IPS DF 6.9 (cell line): ENCODE data around the gene GDF2.

Experiments
- DNase-seq: peaks from one replicate; pipeline ENCODE4 v3.0.0-alpha.2; 2013; ENCODE audit warnings: low read depth, low spot score
- H3K27ac ChIP-seq: one replicate; pipeline ENCODE4 v1.5.1; 2013; ENCODE audit warnings: low read length, control low read depth
- H3K27me3 ChIP-seq: 2 replicates; pipeline ENCODE4 v1.6.1; 2013; ENCODE audit warnings: mild to moderate bottlenecking, low read length; ENCODE audit not compliant: control insufficient read depth, insufficient read depth
- H3K36me3 ChIP-seq: 2 replicates; pipeline ENCODE4 v1.6.1; 2013; ENCODE audit warnings: low read length; ENCODE audit not compliant: control insufficient read depth, insufficient read depth
- H3K4me1 ChIP-seq: 2 replicates; pipeline ENCODE4 v1.6.1; 2013; ENCODE audit warnings: low read length; ENCODE audit not compliant: control insufficient read depth, insufficient read depth
- H3K4me3 ChIP-seq: 2 replicates; pipeline ENCODE4 v1.5.1; 2013; ENCODE audit warnings: mild to moderate bottlenecking, low read length
- H3K9me3 ChIP-seq: 2 replicates; pipeline ENCODE4 v1.6.1; 2013; ENCODE audit warnings: low read length, inconsistent platforms; ENCODE audit not compliant: control insufficient read depth, insufficient read depth
- WGBS: extraction: QIAGEN DNeasy Blood & Tissue Kit; methylation state at CpG from one replicate; pipeline ENCODE4 v1.1.7; 2013; ENCODE audit warnings: mixed read lengths, missing lambda C conversion rate; ENCODE audit not compliant: insufficient read length, insufficient coverage; 5-methylcytosine and 5-hydroxymethylcytosine counted together

Gene GDF2

GRCh38 chr10:47311932-47312662 lies 10.2 kb upstream of the GDF2 start:
- peak; percentile 39 for DNase-seq
- H3K4me1 ChIP-seq, result no peaks in the 10 kb centered on the region
- H3K4me3 ChIP-seq, result no peak overlapping the region
- no peaks in the 10 kb centered on the region for H3K9me3 ChIP-seq
- no CpG with 5 or more reads among the region's 20 CpGs for WGBS
- no peaks in the 10 kb centered on the region for H3K36me3 ChIP-seq
- H3K27ac ChIP-seq, result no peak overlapping the region
- no peaks in the 10 kb centered on the region for H3K27me3 ChIP-seq

GRCh38 chr10:47312663-47312995 lies 9.6 kb upstream of the GDF2 start:
- Histone ChIP-seq H3K9me3 (no peaks in the 10 kb centered on the region), H3K4me1 (no peaks in the 10 kb centered on the region), H3K4me3 (no peak overlapping the region), H3K27ac (no peak overlapping the region), H3K36me3 (no peaks in the 10 kb centered on the region), H3K27me3 (no peaks in the 10 kb centered on the region)
- no CpG with 5 or more reads among the region's 7 CpGs for WGBS
- no peak for DNase-seq

- WGBS, result no CpG with 5 or more reads among the region's 9 CpGs
- no peak overlapping the region for H3K27ac ChIP-seq
- H3K4me1 ChIP-seq, result no peaks in the 10 kb centered on the region
- H3K36me3 ChIP-seq, result no peaks in the 10 kb centered on the region
- no peaks in the 10 kb centered on the region for H3K27me3 ChIP-seq
- DNase-seq, result no peak
- no peak overlapping the region for H3K4me3 ChIP-seq
- H3K9me3 ChIP-seq, result no peaks in the 10 kb centered on the region
Measured at GRCh38 chr10:47314416-47314970, 7.8 kb upstream of the GDF2 start.

- Histone ChIP-seq H3K9me3 (no peaks in the 10 kb centered on the region), H3K4me1 (no peaks in the 10 kb centered on the region), H3K36me3 (no peaks in the 10 kb centered on the region), H3K27ac (no peak overlapping the region), H3K4me3 (no peak overlapping the region), H3K27me3 (no peaks in the 10 kb centered on the region)
- no CpG with 5 or more reads among the region's 2 CpGs for WGBS
- DNase-seq, result no peak
Measured at GRCh38 chr10:47315421-47315820, 6.8 kb upstream of the GDF2 start.

DNA sequence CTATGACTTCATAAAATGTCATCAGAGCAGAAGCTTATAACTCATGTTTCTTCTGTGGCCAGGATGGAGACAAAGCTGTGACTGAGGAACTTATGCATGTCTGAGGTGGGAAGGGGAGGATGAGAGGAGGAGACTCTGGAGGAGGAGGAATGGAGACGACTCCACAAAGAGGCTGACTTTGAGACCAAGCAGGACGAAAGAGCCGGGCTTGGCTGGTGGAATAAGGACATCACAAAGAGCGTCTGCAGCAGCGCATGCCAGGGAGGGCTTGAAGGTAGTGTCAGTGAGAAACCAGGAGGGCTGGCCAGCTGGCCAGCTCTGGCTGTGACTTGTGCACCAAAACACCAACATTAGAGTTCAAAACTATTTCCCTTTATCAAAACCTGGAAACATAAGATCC lies 6.1 kb upstream of the GDF2 start:
- DNase-seq, result no peak
- Histone ChIP-seq H3K27me3 (no peaks in the 10 kb centered on the region), H3K4me3 (no peak overlapping the region), H3K27ac (no peak overlapping the region), H3K4me1 (no peaks in the 10 kb centered on the region), H3K36me3 (no peaks in the 10 kb centered on the region), H3K9me3 (no peaks in the 10 kb centered on the region)
- no CpG with 5 or more reads among the region's 5 CpGs for WGBS

DNA sequence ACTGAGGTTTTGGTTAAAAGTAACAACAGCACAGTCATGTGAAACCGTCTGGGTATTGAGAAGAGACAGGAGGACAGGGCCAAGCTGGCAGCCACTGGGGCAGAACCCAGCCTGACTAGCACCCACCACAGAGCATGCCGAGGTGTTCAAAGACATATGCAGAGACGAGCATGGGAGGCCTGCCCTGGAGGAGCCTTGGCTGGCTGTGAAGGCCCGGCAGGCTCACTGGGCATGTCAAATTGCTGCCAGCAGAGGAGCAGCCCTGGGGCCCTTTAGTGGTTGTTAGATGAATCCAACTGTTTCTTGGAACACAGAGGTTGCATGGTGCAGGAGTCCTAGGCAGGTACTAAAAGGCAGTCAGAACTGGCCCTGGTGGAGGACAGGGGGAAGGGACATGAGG lies 5.0 kb upstream of the GDF2 start:
- WGBS, result no CpG with 5 or more reads among the region's 4 CpGs
- no peak for DNase-seq
- Histone ChIP-seq H3K36me3 (no peaks in the 10 kb centered on the region), H3K9me3 (no peaks in the 10 kb centered on the region), H3K4me3 (no peak overlapping the region), H3K27ac (no peak overlapping the region), H3K27me3 (no peaks in the 10 kb centered on the region), H3K4me1 (no peaks in the 10 kb centered on the region)

- no CpG with 5 or more reads among the region's 9 CpGs for WGBS
- Histone ChIP-seq H3K4me3 (no peak overlapping the region), H3K36me3 (no peaks in the 10 kb centered on the region)
Measured at GRCh38 chr10:47318706-47319105, 3.5 kb upstream of the GDF2 start.

GRCh38 chr10:47319784-47320183 lies 2.5 kb upstream of the GDF2 start:
- Histone ChIP-seq H3K4me1 (no peaks in the 10 kb centered on the region), H3K27me3 (no peaks in the 10 kb centered on the region), H3K4me3 (no peak overlapping the region), H3K27ac (no peak overlapping the region), H3K36me3 (no peaks in the 10 kb centered on the region), H3K9me3 (no peaks in the 10 kb centered on the region)
- DNase-seq, result no peak
- no CpG with 5 or more reads among the region's 8 CpGs for WGBS

More at GRCh38 chr10:47318706-47319105, 3.5 kb upstream of the GDF2 start:
- Histone ChIP-seq H3K27ac (no peak overlapping the region), H3K9me3 (no peaks in the 10 kb centered on the region), H3K4me1 (no peaks in the 10 kb centered on the region), H3K27me3 (no peaks in the 10 kb centered on the region)
- no peak for DNase-seq

DNA sequence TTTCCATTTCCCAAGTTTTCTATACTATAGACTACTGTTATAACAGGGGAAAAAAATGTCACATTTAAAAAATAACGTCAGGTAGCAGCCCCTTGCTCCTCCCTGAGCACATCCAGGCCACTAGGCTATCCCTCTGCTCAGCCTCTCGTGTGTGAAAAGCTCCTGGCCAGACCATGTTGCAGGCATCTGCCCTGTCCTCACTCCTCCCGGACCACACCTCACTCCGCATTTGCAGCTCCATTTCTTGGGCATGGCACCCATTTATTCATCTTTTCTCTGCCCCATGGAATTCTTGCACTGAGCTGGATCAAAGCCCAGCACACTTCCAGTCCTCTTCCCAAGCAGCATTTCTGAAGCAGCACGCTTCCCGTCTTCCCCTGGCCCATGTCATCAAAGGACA lies 1.4 kb upstream of the GDF2 start:
- Histone ChIP-seq H3K36me3 (no peaks in the 10 kb centered on the region), H3K27me3 (no peaks in the 10 kb centered on the region), H3K27ac (no peak overlapping the region), H3K9me3 (no peaks in the 10 kb centered on the region), H3K4me1 (no peaks in the 10 kb centered on the region), H3K4me3 (no peak overlapping the region; the same call in 1 of the 2 replicates)
- no CpG with 5 or more reads among the region's 6 CpGs for WGBS
- no peak for DNase-seq

- H3K4me1 ChIP-seq, result no peaks in the 10 kb centered on the region
- H3K36me3 ChIP-seq, result no peaks in the 10 kb centered on the region
- H3K4me3 ChIP-seq, result no peak overlapping the region
- no peak overlapping the region for H3K27ac ChIP-seq
- no CpG with 5 or more reads among the region's 8 CpGs for WGBS
- H3K27me3 ChIP-seq, result no peaks in the 10 kb centered on the region
- H3K9me3 ChIP-seq, result no peaks in the 10 kb centered on the region
- DNase-seq, result no peak
Measured at GRCh38 chr10:47321521-47322195, 596 bp upstream of the GDF2 start.
